Lung (tissue), 12 donors: ENCODE results near the gene ACACB. TPM values are rescaled to one million over a fixed set of nuclear protein-coding genes. Genes with fewer than 3 reads are reported as not detected.

Experiments used
- ATAC-seq: fragments of 200-7000 bp; cut with Tn5 transposase; one replicate; pipeline ENCODE4 v1.9.1; 2020; ENCODE audit warnings: moderate number of reproducible peaks; ENCODE audit not compliant: insufficient read depth, low FRiP score
- DNase-seq, 3 donors: peaks; one replicate each; pipeline ENCODE4 v3.0.0-alpha.2; 2013 to 2017
- H3K27ac ChIP-seq, 2 donors: one replicate each; pipeline ENCODE4 v1.5.1; 2013; ENCODE audit warnings: mild to moderate bottlenecking in 2 of 2, moderate library complexity in 2 of 2, control low read depth in 1 of 2, inconsistent platforms in 1 of 2, low read depth in 1 of 2, low read length in 1 of 2
- H3K27me3 ChIP-seq, 3 donors: one replicate each; pipeline ENCODE4 v1.5.1; 2013; ENCODE audit warnings: low read length in 2 of 3; ENCODE audit not compliant: control insufficient read depth in 3 of 3, insufficient read depth in 3 of 3
- H3K36me3 ChIP-seq, 4 donors: one replicate each; pipeline ENCODE4 v1.5.1; 2013; ENCODE audit warnings: low read length in 4 of 4, mild to moderate bottlenecking in 1 of 4, moderate library complexity in 1 of 4; ENCODE audit not compliant: control insufficient read depth in 4 of 4, insufficient read depth in 4 of 4
- H3K4me1 ChIP-seq, 5 donors: one replicate each; pipeline ENCODE4 v1.5.1; 2013; ENCODE audit warnings: low read length in 5 of 5, mild to moderate bottlenecking in 2 of 5, moderate library complexity in 1 of 5; ENCODE audit not compliant: control insufficient read depth in 5 of 5, insufficient read depth in 5 of 5
- H3K4me3 ChIP-seq: one replicate; pipeline ENCODE4 v1.5.1; 2013; ENCODE audit warnings: mild to moderate bottlenecking, control low read depth, moderate library complexity
- H3K9ac ChIP-seq, 2 donors: one replicate each; pipeline ENCODE4 v1.5.1; 2013; ENCODE audit warnings: low read length in 2 of 2, control low read depth in 1 of 2; ENCODE audit not compliant: insufficient read depth in 1 of 2
- H3K9me3 ChIP-seq, 4 donors: one replicate each; pipeline ENCODE4 v1.5.1; 2013; ENCODE audit warnings: low read length in 3 of 4, mild to moderate bottlenecking in 1 of 4, moderate library complexity in 1 of 4; ENCODE audit not compliant: control insufficient read depth in 4 of 4, insufficient read depth in 3 of 4
- WGBS, 2 donors: extraction: QIAGEN DNeasy Blood & Tissue Kit; methylation state at CpG; one replicate each; pipeline ENCODE4 v1.1.7; 2013; 5-methylcytosine and 5-hydroxymethylcytosine counted together
- polyA plus RNA-seq, 2 donors: library from polyadenylated mRNA; stranded (reverse); fragments of 200-250 nt; gene quantifications; one replicate each; pipeline ENCODE4 v1.2.1, GENCODE V29; 2013
- total RNA-seq, 2 donors: library from RNA; depleted of rRNA in 1 of 2; stranded (reverse); fragments of >200 nt in 1 of 2; gene quantifications; one replicate each; pipeline ENCODE4 v1.2.1, GENCODE V29; 2014 to 2021
- TF ChIP-seq, protein P1 (sequence below): IDR thresholded peaks from 2 replicates; pipeline ENCODE4 v1.5.1; 2012; ENCODE audit warnings: mild to moderate bottlenecking; ENCODE audit errors: control extremely low read depth, extremely low read depth
- donor health status: control.
- donor health status: control.
- donor health status: Bipolar disorder and iron deficiency.
- donor health status: healthy.
- donor health status: DM: yes; HTN: yes; CAD: no.

ACACB gene
- total and polyA plus RNA-seq, 4 donors, result 2.9 to 24.5 (median 18.2) TPM

DNA sequence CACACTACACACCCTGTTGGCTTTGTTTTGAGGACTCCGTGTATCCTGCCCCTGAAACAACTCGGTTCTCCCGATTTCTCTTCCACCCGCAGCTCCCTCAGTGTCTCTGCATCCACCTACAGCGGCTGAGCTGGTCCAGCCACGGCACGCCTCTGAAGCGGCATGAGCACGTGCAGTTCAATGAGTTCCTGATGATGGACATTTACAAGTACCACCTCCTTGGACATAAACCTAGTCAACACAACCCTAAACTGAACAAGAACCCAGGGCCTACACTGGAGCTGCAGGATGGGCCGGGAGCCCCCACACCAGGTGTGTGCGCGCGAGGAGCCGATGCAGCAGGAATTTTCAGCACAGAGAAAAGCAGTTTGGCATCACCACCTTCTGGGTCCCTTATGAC, 33.6 kb upstream of the ACACB start:
- DNase-seq, result no peak
- TF ChIP-seq, protein P1, sequence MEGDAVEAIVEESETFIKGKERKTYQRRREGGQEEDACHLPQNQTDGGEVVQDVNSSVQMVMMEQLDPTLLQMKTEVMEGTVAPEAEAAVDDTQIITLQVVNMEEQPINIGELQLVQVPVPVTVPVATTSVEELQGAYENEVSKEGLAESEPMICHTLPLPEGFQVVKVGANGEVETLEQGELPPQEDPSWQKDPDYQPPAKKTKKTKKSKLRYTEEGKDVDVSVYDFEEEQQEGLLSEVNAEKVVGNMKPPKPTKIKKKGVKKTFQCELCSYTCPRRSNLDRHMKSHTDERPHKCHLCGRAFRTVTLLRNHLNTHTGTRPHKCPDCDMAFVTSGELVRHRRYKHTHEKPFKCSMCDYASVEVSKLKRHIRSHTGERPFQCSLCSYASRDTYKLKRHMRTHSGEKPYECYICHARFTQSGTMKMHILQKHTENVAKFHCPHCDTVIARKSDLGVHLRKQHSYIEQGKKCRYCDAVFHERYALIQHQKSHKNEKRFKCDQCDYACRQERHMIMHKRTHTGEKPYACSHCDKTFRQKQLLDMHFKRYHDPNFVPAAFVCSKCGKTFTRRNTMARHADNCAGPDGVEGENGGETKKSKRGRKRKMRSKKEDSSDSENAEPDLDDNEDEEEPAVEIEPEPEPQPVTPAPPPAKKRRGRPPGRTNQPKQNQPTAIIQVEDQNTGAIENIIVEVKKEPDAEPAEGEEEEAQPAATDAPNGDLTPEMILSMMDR, result no peak
- Histone ChIP-seq H3K4me1 (no peaks in the 10 kb centered on the region), H3K27me3 (no peaks in the 10 kb centered on the region), H3K36me3 (peaks cover 23 to 53% (median 41%) of the 10 kb centered on the region in 4 donors), H3K9ac (no peak overlapping the region), H3K9me3 (peaks cover 0 to 2% (median under 1%) of the 10 kb centered on the region in 4 donors), H3K4me3 (no peak overlapping the region), H3K27ac (no peak overlapping the region)
- ATAC-seq, result no peak
- WGBS, 2 donors, result 94 to 96% methylated on average over 14 of the region's 14 CpGs

DNA sequence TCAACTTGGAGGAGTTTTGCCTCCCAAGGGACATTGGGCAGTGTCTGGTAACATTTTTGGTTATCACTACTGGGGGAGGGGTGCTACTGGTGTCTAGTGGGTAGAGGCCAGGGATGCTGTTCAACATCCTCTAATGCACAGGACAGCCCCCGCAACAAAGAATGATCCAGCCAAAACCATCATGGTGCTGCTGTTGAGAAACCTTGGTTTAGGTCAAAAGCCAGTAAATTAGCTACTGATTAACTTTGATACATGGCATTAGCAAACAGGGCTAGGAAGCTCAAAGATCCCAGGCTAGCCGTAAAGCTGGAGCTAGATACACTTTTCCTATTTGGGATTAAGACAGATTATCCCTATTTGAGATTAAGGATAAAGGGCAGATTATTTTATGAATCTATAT, 32.0 kb upstream of the ACACB start:
- ATAC-seq (no peak), DNase-seq (no peak)
- Histone ChIP-seq H3K27me3 (no peaks in the 10 kb centered on the region), H3K9me3 (peaks cover 0 to 2% (median 0%) of the 10 kb centered on the region in 4 donors), H3K36me3 (peaks cover 25 to 53% (median 42%) of the 10 kb centered on the region in 4 donors), H3K9ac (no peak overlapping the region), H3K4me1 (no peaks in the 10 kb centered on the region), H3K4me3 (no peak overlapping the region), H3K27ac (no peak overlapping the region)
- WGBS, 2 donors, result 92 to 97% methylated on average over 2 of the region's 2 CpGs
- TF ChIP-seq, protein P1, result no peak

DNA sequence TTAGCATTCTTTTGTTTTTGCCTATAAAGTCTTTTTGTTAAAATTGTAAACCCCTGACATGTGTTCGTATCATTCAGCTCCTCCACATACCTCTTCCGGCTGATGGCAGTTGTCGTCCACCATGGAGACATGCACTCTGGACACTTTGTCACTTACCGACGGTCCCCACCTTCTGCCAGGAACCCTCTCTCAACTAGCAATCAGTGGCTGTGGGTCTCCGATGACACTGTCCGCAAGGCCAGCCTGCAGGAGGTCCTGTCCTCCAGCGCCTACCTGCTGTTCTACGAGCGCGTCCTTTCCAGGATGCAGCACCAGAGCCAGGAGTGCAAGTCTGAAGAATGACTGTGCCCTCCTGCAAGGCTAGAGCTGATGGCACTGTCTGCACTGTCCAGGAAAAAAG, 30.8 kb upstream of the ACACB start:
- TF ChIP-seq, protein P1, result no peak
- Histone ChIP-seq H3K4me1 (no peaks in the 10 kb centered on the region), H3K27ac (no peak overlapping the region), H3K4me3 (no peak overlapping the region), H3K36me3 (peaks cover 23 to 49% (median 40%) of the 10 kb centered on the region in 4 donors), H3K9me3 (peaks cover 0 to 2% (median 0%) of the 10 kb centered on the region in 4 donors), H3K9ac (no peak overlapping the region), H3K27me3 (no peaks in the 10 kb centered on the region)
- DNase-seq (no peak), ATAC-seq (no peak)
- WGBS, 2 donors, result 97% methylated on average over 11 of the region's 11 CpGs

DNA sequence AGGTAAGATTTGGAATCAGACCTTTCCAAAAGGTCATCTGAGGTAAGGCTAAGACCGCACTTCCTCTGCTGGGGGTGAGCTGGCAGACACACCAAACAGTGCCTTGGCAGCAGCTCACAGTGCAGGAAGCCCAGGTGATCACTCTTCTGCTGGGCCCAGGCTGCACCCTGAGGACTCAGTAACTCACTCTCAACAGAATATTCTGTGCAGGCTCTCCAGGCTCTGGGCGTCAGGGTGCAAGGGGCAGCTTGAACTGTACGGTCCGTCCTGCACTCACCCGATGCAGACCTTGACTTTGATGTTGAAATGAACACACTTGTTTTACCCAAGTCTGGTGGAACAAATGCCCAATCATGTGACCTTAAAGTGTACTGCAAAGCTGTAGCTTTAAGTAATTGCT, 29.1 kb upstream of the ACACB start:
- H3K27me3 ChIP-seq, result no peaks in the 10 kb centered on the region
- no peak overlapping the region for H3K27ac ChIP-seq
- peaks cover 12 to 43% (median 30%) of the 10 kb centered on the region in 4 donors for H3K36me3 ChIP-seq
- WGBS, 2 donors, result 67 to 77% methylated on average over 5 of the region's 5 CpGs
- ATAC-seq (no peak), DNase-seq (no peak)
- H3K4me1 ChIP-seq, result peaks cover 0 to 6% (median 0%) of the 10 kb centered on the region in 5 donors
- H3K4me3 ChIP-seq, result no peak overlapping the region
- TF ChIP-seq, protein P1, result no peak
- no peaks in the 10 kb centered on the region for H3K9me3 ChIP-seq
- no peak overlapping the region for H3K9ac ChIP-seq
